IPS-15b (cell line): ENCODE data around the gene METTL8.

Source experiments
- H3K27me3 ChIP-seq: one replicate; pipeline ENCODE4 v1.6.1; 2013; ENCODE audit warnings: low read length; ENCODE audit not compliant: control insufficient read depth, insufficient read depth
- H3K36me3 ChIP-seq: one replicate; pipeline ENCODE4 v1.6.1; 2013; ENCODE audit warnings: low read length; ENCODE audit not compliant: control insufficient read depth, insufficient read depth
- H3K4me1 ChIP-seq: one replicate; pipeline ENCODE4 v1.6.1; 2013; ENCODE audit warnings: mild to moderate bottlenecking, low read length; ENCODE audit not compliant: control insufficient read depth, insufficient read depth
- H3K4me3 ChIP-seq: one replicate; pipeline ENCODE4 v1.5.1; 2013; ENCODE audit warnings: low read depth, low read length
- H3K9ac ChIP-seq: one replicate; pipeline ENCODE4 v1.6.1; 2013; ENCODE audit warnings: low read depth, mild to moderate bottlenecking, low read length
- H3K9me3 ChIP-seq: one replicate; pipeline ENCODE4 v1.6.1; 2013; ENCODE audit warnings: mild to moderate bottlenecking, low read length; ENCODE audit not compliant: control insufficient read depth, insufficient read depth

METTL8 gene

DNA sequence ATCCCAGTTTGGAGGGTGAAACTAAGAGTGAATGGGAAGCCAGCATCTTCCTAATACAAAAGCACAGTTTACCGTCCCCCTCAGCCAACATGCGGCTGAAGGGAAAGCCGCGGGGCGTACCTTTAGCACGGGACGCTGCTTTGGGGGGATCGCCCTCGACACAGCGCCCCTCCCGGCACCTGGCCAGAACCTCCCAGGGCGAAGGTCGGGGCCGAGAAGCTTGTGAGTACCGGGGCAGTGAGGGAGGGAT, at the start of gene METTL8:
Gene METTL8 (minus strand): TSS at position 228 of the 250 bp plus-strand sequence. CDS start 41,805 bp downstream, outside the sequence.
- Histone ChIP-seq H3K36me3 (peaks cover 3% of the 10 kb centered on the region), H3K4me1 (peaks cover 22% of the 10 kb centered on the region), H3K27me3 (no peaks in the 10 kb centered on the region), H3K9me3 (no peaks in the 10 kb centered on the region), H3K4me3 (peak within 1 kb of the TSS; percentile 92), H3K9ac (peak within 1 kb of the TSS; percentile 85)

DNA sequence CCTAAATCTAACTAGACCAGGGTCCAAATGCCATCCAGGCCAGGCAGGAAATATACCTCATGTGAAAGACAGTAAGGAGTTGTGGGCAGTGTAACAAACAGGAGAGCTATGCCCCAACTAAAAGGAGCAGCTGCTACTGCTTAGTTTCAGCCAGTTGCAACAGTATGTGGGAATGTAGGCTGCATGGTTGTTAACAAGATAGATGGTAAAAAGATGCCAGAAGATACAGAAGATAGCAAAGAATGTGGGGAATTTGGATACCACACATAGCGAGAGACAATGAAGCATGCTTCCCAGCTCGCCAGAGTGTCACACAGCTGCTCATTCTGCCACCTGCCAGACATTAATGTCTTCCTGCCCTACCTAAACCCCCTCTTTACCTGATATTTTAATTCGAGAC, 49.1 kb upstream of the METTL8 start:
- Histone ChIP-seq H3K36me3 (no peaks in the 10 kb centered on the region), H3K27me3 (no peaks in the 10 kb centered on the region), H3K9ac (no peak overlapping the region), H3K9me3 (no peaks in the 10 kb centered on the region), H3K4me1 (no peaks in the 10 kb centered on the region), H3K4me3 (no peak overlapping the region)

- Histone ChIP-seq H3K9me3 (no peaks in the 10 kb centered on the region), H3K4me3 (no peak overlapping the region), H3K36me3 (no peaks in the 10 kb centered on the region), H3K4me1 (no peaks in the 10 kb centered on the region), H3K27me3 (no peaks in the 10 kb centered on the region), H3K9ac (no peak overlapping the region)
Observed at GRCh38 chr2:171482308-171482707, 48.5 kb upstream of the METTL8 start.

DNA sequence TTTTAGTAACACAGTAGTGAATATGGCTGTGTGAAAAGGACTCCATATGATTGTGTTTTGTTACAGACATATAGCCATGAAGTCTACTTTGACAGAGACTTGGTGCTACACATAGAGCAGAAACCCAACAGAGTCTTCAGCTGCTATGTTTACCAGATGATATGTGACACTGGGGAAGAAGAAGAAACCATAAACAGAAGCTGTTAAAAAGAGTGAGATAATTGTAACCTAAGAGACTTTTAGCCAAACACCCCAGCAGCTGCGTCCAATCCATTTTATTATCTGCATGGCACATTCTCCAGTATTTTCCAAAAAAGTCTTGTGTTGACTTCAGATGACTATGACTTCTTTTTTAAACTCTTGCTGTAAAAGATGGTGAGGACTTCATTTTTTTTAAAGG, 47.1 kb upstream of the METTL8 start:
- Histone ChIP-seq H3K36me3 (no peaks in the 10 kb centered on the region), H3K9me3 (no peaks in the 10 kb centered on the region), H3K4me3 (no peak overlapping the region), H3K27me3 (no peaks in the 10 kb centered on the region), H3K4me1 (no peaks in the 10 kb centered on the region), H3K9ac (no peak overlapping the region)

- Histone ChIP-seq H3K4me3 (no peak overlapping the region), H3K9me3 (no peaks in the 10 kb centered on the region), H3K27me3 (no peaks in the 10 kb centered on the region), H3K9ac (no peak overlapping the region), H3K4me1 (no peaks in the 10 kb centered on the region), H3K36me3 (no peaks in the 10 kb centered on the region)
Observed at GRCh38 chr2:171479154-171479814, 45.5 kb upstream of the METTL8 start.

DNA sequence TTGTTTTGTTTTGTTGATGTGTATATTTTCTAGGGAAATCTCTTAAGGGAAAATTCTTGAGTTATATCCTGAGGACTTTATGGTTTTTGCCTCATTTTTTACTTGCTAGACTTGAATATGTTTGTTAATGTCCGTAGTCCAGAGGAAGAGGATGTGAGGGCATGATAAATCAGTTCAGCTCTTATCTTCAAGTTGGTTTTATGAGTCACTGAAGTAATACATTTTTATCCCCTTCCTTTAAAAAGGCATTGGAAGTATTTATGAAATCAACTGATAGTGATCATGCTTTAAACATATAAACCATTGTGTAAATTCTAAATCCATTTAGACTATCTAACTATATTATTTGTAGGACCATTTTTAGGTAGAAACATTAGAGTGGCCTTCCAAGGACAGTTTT, 44.6 kb upstream of the METTL8 start:
- Histone ChIP-seq H3K36me3 (no peaks in the 10 kb centered on the region), H3K4me1 (no peaks in the 10 kb centered on the region), H3K4me3 (no peak overlapping the region), H3K27me3 (no peaks in the 10 kb centered on the region), H3K9me3 (no peaks in the 10 kb centered on the region), H3K9ac (no peak overlapping the region)

GRCh38 chr2:171475979-171476378, 42.2 kb upstream of the METTL8 start:
- no peak overlapping the region for H3K4me3 ChIP-seq
- no peaks in the 10 kb centered on the region for H3K36me3 ChIP-seq
- H3K9me3 ChIP-seq = no peaks in the 10 kb centered on the region

GRCh38 chr2:171470129-171470528, 36.3 kb upstream of the METTL8 start:
- Histone ChIP-seq H3K9me3 (no peaks in the 10 kb centered on the region), H3K36me3 (peaks cover 4% of the 10 kb centered on the region), H3K4me1 (no peaks in the 10 kb centered on the region), H3K27me3 (no peaks in the 10 kb centered on the region), H3K9ac (no peak overlapping the region), H3K4me3 (no peak overlapping the region)

More at GRCh38 chr2:171475979-171476378, 42.2 kb upstream of the METTL8 start:
- Histone ChIP-seq H3K4me1 (no peaks in the 10 kb centered on the region), H3K27me3 (no peaks in the 10 kb centered on the region), H3K9ac (no peak overlapping the region)

DNA sequence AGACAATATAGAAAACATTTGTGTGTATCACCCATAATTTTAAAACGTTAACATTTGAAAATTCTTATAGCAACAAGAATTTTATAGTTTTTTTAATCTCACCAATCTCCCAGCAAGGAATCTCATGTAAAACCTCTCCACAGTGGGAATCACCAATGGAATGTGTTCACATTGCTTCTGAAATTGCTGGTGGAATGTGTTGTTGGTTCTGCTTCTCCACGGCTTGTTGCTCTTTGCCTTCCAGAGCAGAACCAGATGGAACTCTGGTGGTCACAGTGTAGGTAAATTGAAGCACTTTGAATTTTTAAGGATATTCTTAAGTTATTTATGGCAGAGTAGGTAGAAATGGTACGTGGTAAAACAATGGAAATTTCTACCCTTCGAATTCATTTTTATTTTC, 35.4 kb upstream of the METTL8 start:
- H3K9ac ChIP-seq = no peak overlapping the region
- H3K36me3 ChIP-seq = peaks cover 4% of the 10 kb centered on the region
- H3K4me3 ChIP-seq = no peak overlapping the region

DNA sequence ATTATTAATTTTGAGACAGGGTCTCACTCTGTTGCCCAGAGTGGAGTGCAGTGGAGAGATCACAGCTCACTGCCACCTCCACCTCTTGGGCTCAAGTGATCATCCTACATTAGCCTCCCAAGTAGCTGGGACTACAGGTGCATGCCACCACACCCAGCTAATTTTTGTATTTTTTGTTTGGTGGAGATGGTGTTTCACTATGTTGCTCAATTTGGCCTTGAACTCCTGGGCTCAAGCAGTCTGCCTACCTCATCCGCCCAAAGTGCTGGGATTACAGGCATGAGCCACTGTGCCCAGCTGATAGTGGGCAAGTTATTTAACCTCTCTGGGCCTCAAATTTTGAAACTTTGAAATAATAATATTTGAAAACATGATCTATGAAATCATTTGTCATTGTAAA, 26.7 kb upstream of the METTL8 start:
- Histone ChIP-seq H3K36me3 (no peaks in the 10 kb centered on the region), H3K27me3 (no peaks in the 10 kb centered on the region), H3K9ac (no peak overlapping the region), H3K4me3 (no peak overlapping the region), H3K4me1 (no peaks in the 10 kb centered on the region), H3K9me3 (no peaks in the 10 kb centered on the region)

More for the DNA sequence above, 35.4 kb upstream of the METTL8 start:
- Histone ChIP-seq H3K9me3 (no peaks in the 10 kb centered on the region), H3K4me1 (no peaks in the 10 kb centered on the region), H3K27me3 (no peaks in the 10 kb centered on the region)

- Histone ChIP-seq H3K27me3 (no peaks in the 10 kb centered on the region), H3K9ac (no peak overlapping the region), H3K4me3 (no peak overlapping the region), H3K9me3 (no peaks in the 10 kb centered on the region), H3K36me3 (no peaks in the 10 kb centered on the region), H3K4me1 (no peaks in the 10 kb centered on the region)
Observed at GRCh38 chr2:171459498-171459897, 25.7 kb upstream of the METTL8 start.

GRCh38 chr2:171452773-171453172, 19.0 kb upstream of the METTL8 start:
- Histone ChIP-seq H3K4me3 (no peak overlapping the region), H3K36me3 (peaks cover 10% of the 10 kb centered on the region), H3K27me3 (no peaks in the 10 kb centered on the region), H3K9ac (no peak overlapping the region), H3K9me3 (no peaks in the 10 kb centered on the region), H3K4me1 (no peaks in the 10 kb centered on the region)
